SK-N-SH treated with all-trans-retinoic acid at 6 μM for 48 hours (cell line): ENCODE measurements around the gene MTCL3.

ENCODE experiments used
- ARNTL ChIP-seq: fragments of 450-650 bp; formaldehyde crosslinking; IDR thresholded peaks from 2 replicates; pipeline ENCODE4 v1.5.0; 2020; ENCODE audit warnings: low read depth, mild to moderate bottlenecking, moderate library complexity, borderline replicate concordance
- CREB5 ChIP-seq: fragments of 250-450 bp; sonication (Bioruptor Pico); IDR thresholded peaks from 2 replicates; pipeline ENCODE4 v1.5.1; 2020; ENCODE audit warnings: low read depth, mild to moderate bottlenecking, moderate library complexity
- ESRRG ChIP-seq: fragments of 250-450 bp; sonication (Bioruptor Pico); IDR thresholded peaks from 2 replicates; pipeline ENCODE4 v1.6.1; 2021; ENCODE audit warnings: mild to moderate bottlenecking
- ISL1 ChIP-seq: fragments of 250-450 bp; sonication (Bioruptor Pico); IDR thresholded peaks from 2 replicates; pipeline ENCODE4 v2.1.2; 2022; ENCODE audit warnings: mild to moderate bottlenecking, moderate library complexity
- ZNF565 ChIP-seq: fragments of 450-650 bp; formaldehyde crosslinking; conservative IDR thresholded peaks from 2 replicates; pipeline ENCODE4 v1.5.0; 2020; ENCODE audit warnings: low read depth, mild to moderate bottlenecking, moderate library complexity

- TF ChIP-seq ESRRG (CRISPR knock-in tag), result no peak
- no peak for TF ChIP-seq CREB5 (CRISPR knock-in tag)
- no peak for TF ChIP-seq ARNTL (CRISPR knock-in tag)
- no peak for TF ChIP-seq ISL1
- TF ChIP-seq ZNF565 (CRISPR knock-in tag), result no peak
Observed at GRCh38 chr6:127564761-127565160, 45.6 kb upstream of the MTCL3 start.
